ENCODE measurements around the gene ZNF423.
A peak's percentile ranks its signal among the peaks of the same experiment; 100 is the strongest.

DNA sequence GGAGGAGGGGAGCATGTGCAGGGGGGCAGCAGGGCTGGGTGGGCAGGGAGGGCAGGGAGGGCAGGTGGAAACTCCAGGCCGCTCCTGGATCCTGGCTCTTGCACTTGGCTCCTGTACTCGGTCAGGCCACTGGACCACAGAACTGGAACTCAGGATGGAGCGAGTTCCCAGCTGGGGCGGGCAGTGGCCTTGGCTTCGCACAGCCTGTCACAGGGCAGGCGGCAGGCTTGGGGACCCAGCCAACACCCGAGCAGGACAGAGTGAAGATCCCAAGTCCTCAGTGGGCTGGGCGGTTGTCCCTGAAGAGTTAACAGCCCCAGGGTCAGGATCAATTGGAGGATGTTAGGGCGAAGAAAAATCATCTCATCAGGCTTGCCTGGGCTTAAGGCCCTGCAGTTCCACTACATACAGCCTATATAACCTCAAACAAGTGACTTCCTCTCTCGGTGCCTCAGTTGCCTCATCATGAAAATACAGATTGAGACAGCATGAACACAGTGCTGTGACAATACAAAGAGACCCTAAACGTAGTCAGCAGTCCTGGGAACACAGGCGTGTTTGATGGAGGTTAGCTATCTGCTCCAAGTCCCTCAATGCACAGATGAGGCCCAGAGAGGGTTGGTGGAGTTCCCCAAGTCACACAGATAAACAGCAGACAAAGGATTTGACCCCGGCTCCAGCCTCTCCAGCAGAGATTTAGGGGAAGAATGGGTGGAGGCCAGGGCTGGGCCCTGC lies 21.9 kb downstream of the ZNF423 start:
- TF ChIP-seq, protein P1, sequence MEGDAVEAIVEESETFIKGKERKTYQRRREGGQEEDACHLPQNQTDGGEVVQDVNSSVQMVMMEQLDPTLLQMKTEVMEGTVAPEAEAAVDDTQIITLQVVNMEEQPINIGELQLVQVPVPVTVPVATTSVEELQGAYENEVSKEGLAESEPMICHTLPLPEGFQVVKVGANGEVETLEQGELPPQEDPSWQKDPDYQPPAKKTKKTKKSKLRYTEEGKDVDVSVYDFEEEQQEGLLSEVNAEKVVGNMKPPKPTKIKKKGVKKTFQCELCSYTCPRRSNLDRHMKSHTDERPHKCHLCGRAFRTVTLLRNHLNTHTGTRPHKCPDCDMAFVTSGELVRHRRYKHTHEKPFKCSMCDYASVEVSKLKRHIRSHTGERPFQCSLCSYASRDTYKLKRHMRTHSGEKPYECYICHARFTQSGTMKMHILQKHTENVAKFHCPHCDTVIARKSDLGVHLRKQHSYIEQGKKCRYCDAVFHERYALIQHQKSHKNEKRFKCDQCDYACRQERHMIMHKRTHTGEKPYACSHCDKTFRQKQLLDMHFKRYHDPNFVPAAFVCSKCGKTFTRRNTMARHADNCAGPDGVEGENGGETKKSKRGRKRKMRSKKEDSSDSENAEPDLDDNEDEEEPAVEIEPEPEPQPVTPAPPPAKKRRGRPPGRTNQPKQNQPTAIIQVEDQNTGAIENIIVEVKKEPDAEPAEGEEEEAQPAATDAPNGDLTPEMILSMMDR (IDR thresholded peaks at IDR 0.05 in 8 of 11, conservative IDR thresholded peaks at IDR 0.05 in 3 of 11), result no peak
- TF ChIP-seq POLR2AphosphoS5 (IDR thresholded peaks at IDR 0.05), result peak; percentile 28 to 71 (median 55)
